Prostate gland (tissue), 2 donors: Measurements from ENCODE around the gene DDX52.

Experiments
- POLR2A ChIP-seq: fragments of 450-650 bp; IDR thresholded peaks from one replicate; pipeline ENCODE4 v1.6.1; 2016; ENCODE audit warnings: antibody characterized with exemption, mild to moderate bottlenecking
- TF ChIP-seq, protein P1 (sequence below), 4 experiments: fragments of 200-600 bp in 2 of 4; fragments of 450-650 bp in 2 of 4; sonication (generic) in 2 of 4; IDR thresholded peaks; 1 replicate in 3 of 4; 2 replicates in 1 of 4; pipeline ENCODE4 v1.5.1; 2016 to 2019; ENCODE audit warnings: antibody characterized with exemption in 4 of 4, mild to moderate bottlenecking in 2 of 4, moderate library complexity in 2 of 4

DNA sequence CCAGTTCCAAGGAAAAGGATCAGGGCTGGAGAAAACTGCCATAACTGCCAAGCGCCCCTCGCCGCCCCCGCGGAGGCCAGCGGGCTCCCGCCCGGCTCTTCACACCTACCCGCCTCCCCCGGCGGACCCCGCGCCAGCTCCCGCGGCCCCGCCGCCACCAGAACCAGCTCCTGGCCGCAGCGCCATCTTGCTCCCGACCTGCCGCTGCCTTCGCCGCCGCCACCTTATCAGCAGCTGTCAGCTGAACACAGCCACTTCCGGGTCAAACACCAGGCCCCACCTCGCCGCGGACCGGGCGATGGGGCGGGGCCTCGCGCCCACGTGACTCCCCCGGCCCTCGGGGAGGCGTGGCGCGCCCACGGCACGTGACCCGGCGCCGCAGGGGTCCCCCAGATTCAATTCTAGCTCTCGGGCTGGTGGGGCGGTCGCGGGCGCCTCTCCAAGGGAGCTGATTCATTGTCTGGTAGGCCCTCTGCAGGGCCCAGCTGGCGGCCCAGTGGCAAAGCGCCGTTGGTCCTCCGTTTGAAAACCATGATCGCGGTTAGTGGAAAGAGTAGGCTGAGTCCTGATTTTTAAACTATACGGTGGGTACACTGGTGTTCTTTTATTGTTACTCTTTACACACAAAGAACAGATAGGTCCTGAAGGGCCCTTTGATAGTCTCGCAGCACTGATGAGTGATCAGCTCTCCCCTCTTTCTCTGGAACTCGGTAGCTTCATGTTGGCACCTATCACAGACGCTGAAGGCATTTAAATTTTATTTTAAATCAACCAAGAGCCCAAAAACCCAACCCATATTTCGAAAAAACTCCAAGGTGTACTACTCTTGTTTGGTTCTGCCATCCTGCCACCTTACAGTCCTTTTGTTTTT lies 33.8 kb downstream of the DDX52 start, which contains the start of gene SYNRG:
- TF ChIP-seq, protein P1, sequence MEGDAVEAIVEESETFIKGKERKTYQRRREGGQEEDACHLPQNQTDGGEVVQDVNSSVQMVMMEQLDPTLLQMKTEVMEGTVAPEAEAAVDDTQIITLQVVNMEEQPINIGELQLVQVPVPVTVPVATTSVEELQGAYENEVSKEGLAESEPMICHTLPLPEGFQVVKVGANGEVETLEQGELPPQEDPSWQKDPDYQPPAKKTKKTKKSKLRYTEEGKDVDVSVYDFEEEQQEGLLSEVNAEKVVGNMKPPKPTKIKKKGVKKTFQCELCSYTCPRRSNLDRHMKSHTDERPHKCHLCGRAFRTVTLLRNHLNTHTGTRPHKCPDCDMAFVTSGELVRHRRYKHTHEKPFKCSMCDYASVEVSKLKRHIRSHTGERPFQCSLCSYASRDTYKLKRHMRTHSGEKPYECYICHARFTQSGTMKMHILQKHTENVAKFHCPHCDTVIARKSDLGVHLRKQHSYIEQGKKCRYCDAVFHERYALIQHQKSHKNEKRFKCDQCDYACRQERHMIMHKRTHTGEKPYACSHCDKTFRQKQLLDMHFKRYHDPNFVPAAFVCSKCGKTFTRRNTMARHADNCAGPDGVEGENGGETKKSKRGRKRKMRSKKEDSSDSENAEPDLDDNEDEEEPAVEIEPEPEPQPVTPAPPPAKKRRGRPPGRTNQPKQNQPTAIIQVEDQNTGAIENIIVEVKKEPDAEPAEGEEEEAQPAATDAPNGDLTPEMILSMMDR (IDR thresholded peaks at IDR 0.05): peak in 3 of 4 experiments; percentile 10 to 55 (median 38)
- peak; percentile 91 for TF ChIP-seq POLR2A
